Astrocyte (in vitro differentiated cells and primary cell): ENCODE results near the gene CHRNB4. TPM values are rescaled to one million over a fixed set of nuclear protein-coding genes. Genes with fewer than 3 reads are reported as not detected.

Source experiments
- DNase-seq: peaks from one replicate; pipeline ENCODE4 v3.0.0-alpha.2; 2010; ENCODE audit warnings: low read depth
- FAIRE-seq: peaks from 2 replicates; lab custom pipeline; 2011; peaks lifted over from hg19 to GRCh38; lab: Jason Lieb, UNC
- H2AFZ ChIP-seq: 2 replicates; pipeline ENCODE4 v1.6.0; 2012; ENCODE audit warnings: low read depth, low read length, inconsistent platforms
- H3K27ac ChIP-seq: 2 replicates; pipeline ENCODE4 v1.5.1; 2011; ENCODE audit warnings: low read depth, low read length, inconsistent platforms
- H3K27me3 ChIP-seq: 2 replicates; pipeline ENCODE4 v1.6.0; 2011; ENCODE audit warnings: low read length, inconsistent platforms; ENCODE audit not compliant: insufficient read depth
- H3K36me3 ChIP-seq: 2 replicates; pipeline ENCODE4 v1.5.1; 2011; ENCODE audit warnings: low read length, inconsistent platforms; ENCODE audit not compliant: insufficient read depth
- H3K4me1 ChIP-seq: 2 replicates; pipeline ENCODE4 v1.5.1; 2011; ENCODE audit warnings: low read length, inconsistent platforms; ENCODE audit not compliant: insufficient read depth
- H3K4me2 ChIP-seq: 2 replicates; pipeline ENCODE4 v1.6.0; 2012; ENCODE audit warnings: low read length, inconsistent platforms
- H3K4me3 ChIP-seq: 2 replicates; pipeline ENCODE4 v1.5.1; 2011; ENCODE audit warnings: low read depth, mild to moderate bottlenecking, low read length, inconsistent platforms; ENCODE audit not compliant: insufficient read depth
- H3K79me2 ChIP-seq: 2 replicates; pipeline ENCODE4 v1.6.0; 2012; ENCODE audit warnings: mild to moderate bottlenecking, low read length, inconsistent platforms; ENCODE audit not compliant: insufficient read depth
- H3K9ac ChIP-seq: 2 replicates; pipeline ENCODE4 v1.6.0; 2012; ENCODE audit warnings: mild to moderate bottlenecking, low read length, inconsistent platforms
- H3K9me3 ChIP-seq: 2 replicates; pipeline ENCODE4 v1.5.1; 2012; ENCODE audit warnings: low read depth, mild to moderate bottlenecking, low read length, inconsistent platforms; ENCODE audit not compliant: insufficient read depth
- H4K20me1 ChIP-seq: 2 replicates; pipeline ENCODE4 v1.6.0; 2012; ENCODE audit warnings: low read length, inconsistent platforms; ENCODE audit not compliant: insufficient read depth
- H3K27ac Mint-ChIP-seq: one replicate; pipeline ENCODE4 v1.8.0; 2021; ENCODE audit warnings: mild to moderate bottlenecking, mixed read lengths; ENCODE audit not compliant: unreplicated experiment
- H3K27me3 Mint-ChIP-seq: one replicate; pipeline ENCODE4 v1.8.0; 2021; ENCODE audit warnings: low read depth, mixed read lengths; ENCODE audit not compliant: unreplicated experiment
- H3K36me3 Mint-ChIP-seq: one replicate; pipeline ENCODE4 v1.8.0; 2021; ENCODE audit warnings: low read depth, mixed read lengths; ENCODE audit not compliant: unreplicated experiment
- H3K4me1 Mint-ChIP-seq: one replicate; pipeline ENCODE4 v1.8.0; 2021; ENCODE audit warnings: low read depth, mixed read lengths; ENCODE audit not compliant: unreplicated experiment
- H3K4me3 Mint-ChIP-seq: one replicate; pipeline ENCODE4 v1.8.0; 2021; ENCODE audit warnings: mild to moderate bottlenecking, moderate library complexity, mixed read lengths; ENCODE audit not compliant: unreplicated experiment
- H3K9me3 Mint-ChIP-seq: one replicate; pipeline ENCODE4 v1.8.0; 2021; ENCODE audit warnings: mild to moderate bottlenecking, mixed read lengths; ENCODE audit not compliant: unreplicated experiment
- CTCF ChIP-seq: IDR thresholded peaks from 2 replicates; pipeline ENCODE4 v1.5.1; 2011; ENCODE audit warnings: low read depth, mild to moderate bottlenecking, inconsistent platforms, low read length, moderate library complexity; ENCODE audit not compliant: insufficient read depth
- EZH2 ChIP-seq: IDR thresholded peaks from 2 replicates; pipeline ENCODE4 v1.6.1; 2012; ENCODE audit warnings: mild to moderate bottlenecking, low read length, inconsistent platforms; ENCODE audit not compliant: insufficient read depth
- total RNA-seq: library from RNA; stranded (reverse); gene quantifications from 2 replicates; pipeline ENCODE4 v1.2.1, GENCODE V29; 2021

Gene CHRNB4
- total RNA-seq, 1 donor from 2014 or later: not detected

GRCh38 chr15:78672285-78673014 lies 31.4 kb upstream of the CHRNB4 start:
- peaks cover 2% of the 10 kb centered on the region for H3K9me3 Mint-ChIP-seq
- no peaks in the 10 kb centered on the region for H3K27me3 ChIP-seq
- DNase-seq (no peak), FAIRE-seq (no peak)
- no peak overlapping the region for H3K9ac ChIP-seq
- H2AFZ ChIP-seq: no peak overlapping the region
- H3K27ac Mint-ChIP-seq: peak overlapping the region; percentile 73
- no peak overlapping the region for H3K27ac ChIP-seq
- H3K27me3 Mint-ChIP-seq: peaks cover 8% of the 10 kb centered on the region
- no peaks in the 10 kb centered on the region for H4K20me1 ChIP-seq
- no peaks in the 10 kb centered on the region for H3K36me3 Mint-ChIP-seq
- peaks cover 5% of the 10 kb centered on the region for H3K4me1 Mint-ChIP-seq
- no peaks in the 10 kb centered on the region for H3K79me2 ChIP-seq
- no peaks in the 10 kb centered on the region for H3K4me1 ChIP-seq
- no peak overlapping the region for H3K4me3 ChIP-seq
- H3K4me3 Mint-ChIP-seq: no peak overlapping the region
- TF ChIP-seq CTCF: no peak
- TF ChIP-seq EZH2: no peak
- H3K36me3 ChIP-seq: no peaks in the 10 kb centered on the region
- no peaks in the 10 kb centered on the region for H3K9me3 ChIP-seq
- H3K4me2 ChIP-seq: no peak overlapping the region

GRCh38 chr15:78671626-78672211 lies 30.7 kb upstream of the CHRNB4 start:
- H3K4me1 ChIP-seq: no peaks in the 10 kb centered on the region

More at GRCh38 chr15:78671626-78672211, 30.7 kb upstream of the CHRNB4 start:
- Histone ChIP-seq H3K79me2 (no peaks in the 10 kb centered on the region), H3K4me3 (no peak overlapping the region), H3K9ac (no peak overlapping the region), H3K27ac (no peak overlapping the region), H3K4me2 (no peak overlapping the region), H3K9me3 (no peaks in the 10 kb centered on the region), H4K20me1 (no peaks in the 10 kb centered on the region), H3K36me3 (no peaks in the 10 kb centered on the region), H2AFZ (no peak overlapping the region), H3K27me3 (no peaks in the 10 kb centered on the region)
- DNase-seq: no peak
- H3K27ac Mint-ChIP-seq: no peak overlapping the region
- H3K4me1 Mint-ChIP-seq: peaks cover 5% of the 10 kb centered on the region
- TF ChIP-seq CTCF: no peak
- TF ChIP-seq EZH2: no peak
- H3K9me3 Mint-ChIP-seq: peaks cover 2% of the 10 kb centered on the region
- no peak overlapping the region for H3K4me3 Mint-ChIP-seq
- no peaks in the 10 kb centered on the region for H3K36me3 Mint-ChIP-seq
- peaks cover 13% of the 10 kb centered on the region for H3K27me3 Mint-ChIP-seq
- no peak for FAIRE-seq
